GM20000 (cell line): ENCODE results near the gene CEP89.
"Not testable (repeated sequence)": the region's sequence is repeated elsewhere in the genome, so short reads cannot be mapped to it uniquely, and the experiment has no call there.

Experiments used
- DNase-seq: peaks from one replicate; pipeline ENCODE4 v3.0.0; 2012; ENCODE audit warnings: low spot score
- TF ChIP-seq, protein P1 (sequence below): IDR thresholded peaks from 2 replicates; pipeline ENCODE4 v1.5.1; 2012; ENCODE audit warnings: mild to moderate bottlenecking, control low read depth; ENCODE audit errors: extremely low read depth, missing control alignments

Gene CEP89

DNA sequence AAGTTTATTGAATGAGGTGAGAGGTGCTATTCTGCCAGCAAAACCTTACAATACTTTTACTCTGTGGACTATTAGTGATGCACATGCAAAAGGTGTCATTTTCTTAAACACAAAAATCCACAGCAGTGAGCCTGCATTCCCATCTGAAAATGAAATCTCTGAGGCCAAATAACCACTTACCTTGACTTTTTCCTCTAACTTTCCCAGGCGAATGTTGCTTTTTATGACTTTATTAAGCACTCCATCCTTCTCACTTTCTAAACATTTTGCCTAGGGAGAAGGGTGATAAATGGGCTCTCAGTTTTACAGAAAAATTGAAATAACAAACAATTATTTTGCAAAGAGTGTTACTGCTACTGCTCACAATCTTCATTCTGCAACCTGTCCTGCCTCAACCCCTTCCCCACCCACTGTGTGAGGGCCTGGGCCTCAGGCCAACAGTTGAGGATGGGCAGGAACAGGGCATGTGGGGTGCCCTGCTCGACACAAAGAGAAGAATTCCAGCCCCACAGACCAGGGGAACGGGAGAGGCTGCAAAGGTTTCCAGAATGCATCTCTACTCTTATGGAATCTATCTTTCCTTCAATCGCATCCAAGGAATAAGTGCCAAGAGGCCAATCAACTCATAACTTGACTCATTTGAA lies 84.1 kb downstream of the CEP89 start:
- TF ChIP-seq, protein P1, sequence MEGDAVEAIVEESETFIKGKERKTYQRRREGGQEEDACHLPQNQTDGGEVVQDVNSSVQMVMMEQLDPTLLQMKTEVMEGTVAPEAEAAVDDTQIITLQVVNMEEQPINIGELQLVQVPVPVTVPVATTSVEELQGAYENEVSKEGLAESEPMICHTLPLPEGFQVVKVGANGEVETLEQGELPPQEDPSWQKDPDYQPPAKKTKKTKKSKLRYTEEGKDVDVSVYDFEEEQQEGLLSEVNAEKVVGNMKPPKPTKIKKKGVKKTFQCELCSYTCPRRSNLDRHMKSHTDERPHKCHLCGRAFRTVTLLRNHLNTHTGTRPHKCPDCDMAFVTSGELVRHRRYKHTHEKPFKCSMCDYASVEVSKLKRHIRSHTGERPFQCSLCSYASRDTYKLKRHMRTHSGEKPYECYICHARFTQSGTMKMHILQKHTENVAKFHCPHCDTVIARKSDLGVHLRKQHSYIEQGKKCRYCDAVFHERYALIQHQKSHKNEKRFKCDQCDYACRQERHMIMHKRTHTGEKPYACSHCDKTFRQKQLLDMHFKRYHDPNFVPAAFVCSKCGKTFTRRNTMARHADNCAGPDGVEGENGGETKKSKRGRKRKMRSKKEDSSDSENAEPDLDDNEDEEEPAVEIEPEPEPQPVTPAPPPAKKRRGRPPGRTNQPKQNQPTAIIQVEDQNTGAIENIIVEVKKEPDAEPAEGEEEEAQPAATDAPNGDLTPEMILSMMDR = no peak
- DNase-seq = no peak

DNA sequence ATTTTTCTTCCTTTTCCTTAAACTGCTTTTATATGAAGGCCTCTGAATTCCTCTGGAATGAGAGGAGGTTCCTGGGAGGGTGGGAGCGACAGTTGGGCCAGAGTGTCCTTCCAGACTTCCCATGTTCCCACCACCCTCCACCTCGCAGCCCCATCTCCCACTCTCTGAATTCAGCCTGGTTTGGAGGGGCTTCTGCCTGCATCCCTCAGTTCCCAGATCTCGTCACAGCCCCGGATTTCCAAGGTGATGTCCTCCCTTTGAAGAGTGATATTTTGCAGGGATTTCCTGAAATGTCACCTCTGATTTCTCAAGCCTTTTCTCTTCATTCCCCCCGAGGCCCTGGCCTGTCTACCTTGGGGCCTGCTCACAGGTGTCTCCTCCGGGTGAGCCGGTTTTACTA lies 85.5 kb downstream of the CEP89 start:
- no peak for DNase-seq
- TF ChIP-seq, protein P1 = no peak

DNA sequence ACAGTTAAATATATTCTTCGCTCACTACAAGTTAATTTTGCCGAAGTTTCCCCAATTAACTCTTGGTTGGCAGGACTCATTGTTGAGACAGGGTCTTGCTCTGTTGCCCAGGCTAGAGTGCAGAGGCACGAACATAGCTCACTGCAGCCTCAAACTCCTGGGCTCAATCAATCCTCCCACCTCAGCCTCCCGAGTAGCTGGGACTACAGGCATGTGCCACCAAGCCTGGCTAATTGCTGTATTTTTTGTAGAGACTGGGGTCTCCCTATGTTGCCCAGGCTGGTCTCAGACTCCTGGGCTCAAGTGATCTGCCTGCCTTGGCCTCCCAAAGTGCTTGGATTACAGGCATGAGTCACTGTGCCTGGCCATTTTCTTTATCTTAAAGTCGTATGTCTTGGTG lies 86.5 kb downstream of the CEP89 start:
- DNase-seq = not testable (repeated sequence)

DNA sequence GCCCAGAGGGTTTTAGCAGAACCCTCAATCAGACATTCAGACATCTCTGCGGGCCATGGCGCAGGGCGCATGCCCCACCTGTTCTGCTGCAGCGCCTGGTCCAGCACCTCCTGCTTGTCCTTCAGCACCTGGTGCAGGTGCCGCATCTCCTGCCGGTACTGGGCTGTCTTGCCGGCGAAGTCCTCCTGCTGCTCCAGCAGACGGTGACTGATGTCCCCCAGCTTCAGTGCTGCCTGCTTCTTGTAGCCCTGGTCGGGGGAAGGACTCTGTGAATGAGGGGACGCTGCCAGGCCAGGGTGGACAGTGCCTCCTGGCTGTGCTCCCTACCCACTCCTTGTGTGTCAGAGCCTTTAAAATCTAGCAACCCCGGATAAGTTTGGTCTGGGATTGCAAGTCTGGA lies 90.0 kb downstream of the CEP89 start:
- DNase-seq = peak; percentile 4

DNA sequence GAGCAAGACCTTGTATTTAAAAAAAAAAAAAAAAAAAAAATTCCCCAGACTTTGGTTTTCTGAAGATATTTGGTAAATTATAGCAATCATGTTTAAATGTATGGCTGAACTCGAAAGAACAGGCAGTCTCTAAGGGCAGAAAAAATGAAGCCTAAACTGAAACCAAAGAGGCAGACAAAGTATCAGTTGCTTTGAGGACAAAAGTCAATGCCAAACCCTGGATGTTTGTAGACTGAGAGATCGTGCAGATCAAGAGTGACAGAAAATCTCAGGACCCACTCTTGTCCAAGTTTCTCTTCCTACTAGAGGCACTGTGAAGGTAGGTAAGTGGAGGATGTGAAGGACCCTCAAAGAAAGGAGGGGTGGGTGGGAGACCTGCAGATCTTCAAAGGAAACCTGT lies 91.1 kb downstream of the CEP89 start:
- peak; percentile 3 for DNase-seq
- TF ChIP-seq, protein P1 = no peak

More for the DNA sequence above, 90.0 kb downstream of the CEP89 start:
- TF ChIP-seq, protein P1 = no peak

DNA sequence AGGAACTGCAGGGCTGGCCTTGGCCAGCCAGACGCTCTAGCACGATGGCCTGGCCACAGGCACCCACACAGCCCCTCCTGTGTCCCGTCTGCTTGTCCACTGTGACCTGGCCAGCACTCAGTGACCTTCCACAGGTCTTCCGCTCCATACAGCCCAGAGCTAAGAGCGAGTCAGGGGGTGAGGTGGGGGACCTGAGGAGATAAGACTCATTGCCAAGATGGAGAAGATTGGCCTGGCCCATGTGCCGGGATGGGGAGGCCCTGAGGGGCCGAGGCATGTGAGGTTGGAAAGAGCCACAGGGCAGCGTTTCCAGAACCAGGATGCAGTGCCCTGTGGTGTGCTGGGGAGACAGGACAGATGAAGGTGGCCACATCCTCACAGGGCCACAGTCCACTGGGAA lies 92.0 kb downstream of the CEP89 start:
- DNase-seq = peak; percentile 0
- TF ChIP-seq, protein P1 = no peak

DNA sequence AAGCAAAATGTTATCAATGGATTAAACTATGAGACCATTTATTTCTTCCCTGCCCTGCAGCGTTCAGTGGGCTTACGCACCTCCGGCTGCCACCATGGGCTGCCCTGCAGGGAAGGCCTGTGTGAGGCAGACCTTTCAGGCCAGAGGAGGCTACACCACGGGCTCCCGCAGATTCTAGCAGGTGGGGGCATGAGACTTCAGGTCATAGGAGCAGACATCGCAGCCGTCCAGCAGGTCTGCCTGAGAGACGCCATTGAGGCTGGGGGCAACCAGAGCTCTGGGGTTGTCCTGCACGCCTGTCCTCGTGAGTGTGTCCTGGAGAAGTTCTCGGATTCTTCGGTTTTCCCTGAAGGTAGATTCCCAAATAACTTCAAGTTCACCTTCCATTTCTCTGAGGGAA lies 92.8 kb downstream of the CEP89 start:
- peak; percentile 2 for DNase-seq
- TF ChIP-seq, protein P1 = no peak
